ACHN (cell line): ENCODE measurements around the gene MYO7B.

Experiments
- DNase-seq: peaks from one replicate; pipeline ENCODE4 v3.0.0-alpha.2; 2015
- in situ Hi-C: cut with HindIII; loops from 2 replicates; pipeline ENCODE4 v1.10.0; 2017; ENCODE audit warnings: low sequenced_read_pairs, low pct_ligation_motif_present, low pct_unique_long_range_greater_than_20kb

Gene MYO7B

DNA sequence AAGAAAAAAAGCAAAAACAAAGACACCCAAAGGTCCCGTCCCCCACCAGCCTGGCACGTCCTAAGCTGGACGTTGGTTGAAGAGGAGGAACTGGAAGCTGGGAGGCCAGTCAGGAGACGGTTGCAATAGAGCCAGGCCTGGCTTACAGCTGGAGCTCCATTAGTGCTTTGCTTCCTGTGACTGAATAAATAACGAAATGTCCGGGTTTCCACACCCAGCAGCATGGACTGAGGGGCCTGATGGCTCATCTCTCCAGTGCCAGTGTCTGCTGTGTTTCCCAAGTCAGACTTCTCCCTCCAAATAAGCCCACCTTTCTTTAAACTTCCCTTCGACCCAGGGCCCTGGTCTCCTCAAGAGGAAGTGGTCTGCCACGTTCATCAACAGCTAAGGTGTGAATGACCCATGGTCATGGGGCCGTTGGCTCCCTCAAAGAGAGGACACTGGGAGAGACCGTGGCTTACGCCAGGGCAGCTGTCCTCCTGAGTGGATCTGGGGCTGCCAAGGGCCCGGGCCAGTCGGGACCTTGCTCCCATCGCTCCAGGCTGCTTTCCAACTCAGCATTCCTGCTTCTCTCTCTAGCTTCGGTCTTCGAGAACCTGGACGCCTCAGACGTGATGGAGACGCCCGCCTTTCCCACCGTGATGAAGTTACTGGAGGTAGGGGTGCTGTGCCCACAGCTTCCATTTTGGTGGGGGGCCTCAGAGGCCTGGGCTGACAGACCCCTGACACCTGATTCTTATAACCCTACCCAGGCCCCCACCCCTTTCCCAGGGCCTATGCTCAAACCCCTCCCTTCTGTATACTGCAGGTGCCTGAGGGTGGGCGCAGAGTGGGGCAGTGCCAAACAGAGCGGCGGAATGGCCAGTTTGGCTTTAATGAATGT is 44.9 kb downstream of the MYO7B start:
- in situ Hi-C loops: no loop called here
- no peak for DNase-seq

DNA sequence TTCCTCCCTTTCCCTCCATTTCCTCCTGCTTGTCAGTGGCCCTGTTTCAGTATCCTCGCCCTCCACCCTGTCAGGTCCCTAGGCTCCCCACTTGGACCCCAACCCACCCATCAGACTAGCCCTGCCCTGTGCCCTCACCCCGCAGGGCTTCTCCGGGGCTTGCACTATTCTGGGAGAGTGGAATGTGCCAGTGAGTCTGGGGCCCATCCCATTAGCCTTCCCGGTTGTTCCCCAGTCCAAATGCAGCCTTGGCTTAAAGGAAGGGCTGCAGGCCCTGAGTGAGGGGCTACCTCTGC is 45.5 kb downstream of the MYO7B start:
- in situ Hi-C loops: no loop called here
- DNase-seq: no peak

DNA sequence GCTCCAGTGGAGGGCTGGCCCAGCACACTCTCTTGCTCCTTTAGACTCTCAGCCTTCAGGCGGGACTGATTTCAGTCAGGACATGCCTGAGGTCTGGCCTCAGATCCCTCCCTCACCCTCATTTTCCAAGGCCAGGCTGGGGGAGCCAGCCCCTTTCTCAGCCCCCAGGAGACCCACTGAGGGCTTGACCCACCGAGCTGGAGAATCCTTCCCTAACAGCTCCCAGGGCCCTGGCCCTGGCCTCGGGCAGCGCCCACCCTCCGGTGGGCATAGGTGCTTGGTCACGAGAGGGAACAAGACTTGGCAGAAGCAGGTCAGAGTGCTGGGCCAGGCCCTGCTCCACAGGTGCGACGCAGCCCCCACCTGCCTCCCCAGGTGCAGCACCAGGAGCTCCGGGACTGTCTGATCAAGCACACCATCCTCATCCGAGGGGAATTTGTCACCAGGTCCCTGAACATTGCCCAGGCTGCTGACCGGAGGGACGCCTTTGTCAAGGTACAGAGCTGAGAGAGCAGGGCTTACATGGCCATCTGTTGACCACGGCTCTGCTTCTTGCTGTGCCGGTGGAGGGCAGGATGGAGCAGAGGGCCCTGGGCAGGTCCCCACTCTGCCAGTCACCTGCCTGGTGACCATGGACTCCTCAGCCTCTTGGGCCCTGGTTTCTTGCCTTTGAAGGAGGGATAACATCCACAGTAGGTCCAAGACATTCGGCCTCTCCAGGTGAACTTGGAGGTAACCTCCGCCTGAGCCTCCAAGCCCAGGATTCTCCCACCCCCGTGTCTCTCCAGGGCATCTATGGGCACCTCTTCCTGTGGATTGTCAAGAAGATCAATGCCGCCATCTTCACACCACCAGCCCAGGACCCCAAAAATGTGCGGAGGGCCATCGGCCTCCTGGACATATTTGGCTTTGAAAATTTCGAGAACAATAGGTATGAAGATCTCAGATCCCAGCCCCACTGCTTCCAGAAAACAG is 46.3 kb downstream of the MYO7B start:
- in situ Hi-C loops: no loop called here
- DNase-seq: no peak

DNA sequence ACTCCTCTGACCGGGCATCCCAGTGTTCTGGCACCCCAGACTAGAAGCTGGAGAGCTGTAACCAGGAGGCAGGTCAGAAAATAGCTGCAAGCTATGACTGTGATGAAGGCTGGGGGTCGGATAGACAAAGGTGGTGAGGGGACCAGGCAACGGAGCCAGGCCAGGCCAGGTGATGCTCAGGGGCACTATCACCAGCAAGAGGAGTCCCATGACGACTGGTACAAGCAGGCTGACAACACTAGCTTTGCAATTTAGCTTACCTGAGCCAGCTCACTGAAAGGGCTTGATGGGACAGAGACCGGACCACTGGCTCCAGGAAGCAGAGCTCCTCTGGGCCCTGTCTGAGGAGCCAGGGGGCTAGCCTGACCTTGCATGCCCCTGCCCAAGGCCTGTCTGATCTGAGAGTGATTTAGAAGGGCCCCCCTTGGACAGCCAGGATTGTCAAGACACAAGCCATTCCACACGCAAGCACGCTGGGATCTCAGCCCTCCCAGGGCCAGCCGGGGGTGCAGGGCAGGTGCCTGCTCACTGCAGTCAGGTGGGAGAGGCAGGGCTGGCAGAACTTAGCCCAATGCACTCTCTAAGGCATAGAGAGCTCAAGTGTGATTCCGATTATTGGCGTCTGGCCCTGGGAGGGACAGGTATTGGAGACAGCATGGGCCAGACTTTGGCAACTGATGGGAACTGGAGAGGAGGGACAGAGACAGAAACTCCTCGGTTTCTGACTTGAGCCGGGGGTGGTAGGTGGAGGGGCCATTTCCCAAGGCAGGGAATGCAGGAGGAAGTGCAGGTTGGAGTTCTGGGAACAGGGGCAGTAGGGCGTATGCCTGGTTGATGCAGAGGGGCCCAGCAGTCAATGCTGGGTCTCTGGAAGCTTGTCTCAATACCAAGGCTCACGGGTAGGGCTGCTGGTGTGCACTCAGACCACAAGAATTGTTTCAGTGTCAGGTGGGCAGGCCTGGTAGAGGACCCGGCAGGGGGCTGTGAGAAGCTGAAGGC is 47.7 kb downstream of the MYO7B start:
- in situ Hi-C loops: no loop called here
- DNase-seq: no peak

DNA sequence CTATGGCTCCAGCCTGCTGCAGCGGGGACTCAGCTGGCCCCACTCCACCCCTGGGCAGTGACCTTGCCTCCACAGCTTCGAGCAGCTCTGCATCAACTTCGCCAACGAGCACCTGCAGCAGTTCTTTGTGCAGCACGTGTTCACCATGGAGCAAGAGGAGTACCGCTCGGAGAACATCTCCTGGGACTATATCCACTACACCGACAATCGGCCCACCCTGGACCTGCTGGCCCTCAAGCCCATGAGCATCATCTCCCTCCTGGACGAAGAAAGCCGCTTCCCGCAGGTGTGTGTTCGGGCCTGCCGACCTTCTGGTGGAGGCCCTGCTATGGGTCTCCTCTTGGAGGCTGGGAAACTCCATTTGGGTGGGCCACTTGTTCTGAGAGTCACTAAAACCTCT is 48.6 kb downstream of the MYO7B start:
- in situ Hi-C loops: no loop called here
- DNase-seq: no peak

DNA sequence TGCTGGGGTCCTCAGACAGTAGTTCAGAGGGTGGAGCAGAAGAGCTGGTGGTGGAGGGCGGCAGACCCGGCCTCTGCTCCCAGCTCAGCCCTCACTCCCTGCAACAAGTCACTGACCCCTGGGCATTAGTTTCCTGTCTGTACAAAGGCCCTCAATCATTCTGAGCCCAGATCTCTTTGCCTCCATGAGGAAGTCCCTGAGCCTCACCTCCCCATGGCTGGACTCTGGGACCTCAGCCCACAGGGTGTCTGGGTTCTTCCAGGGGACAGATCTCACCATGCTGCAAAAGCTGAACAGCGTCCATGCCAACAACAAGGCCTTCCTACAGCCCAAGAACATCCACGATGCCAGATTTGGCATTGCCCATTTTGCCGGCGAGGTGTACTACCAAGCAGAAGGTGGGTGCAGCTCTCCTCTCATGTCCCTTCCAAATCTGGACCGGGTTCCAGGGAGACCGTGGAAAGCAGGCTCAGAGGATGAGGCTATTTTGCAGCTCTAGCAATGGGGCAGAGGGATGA is 49.1 kb downstream of the MYO7B start:
- DNase-seq: no peak
- in situ Hi-C loops: no loop called here

DNA sequence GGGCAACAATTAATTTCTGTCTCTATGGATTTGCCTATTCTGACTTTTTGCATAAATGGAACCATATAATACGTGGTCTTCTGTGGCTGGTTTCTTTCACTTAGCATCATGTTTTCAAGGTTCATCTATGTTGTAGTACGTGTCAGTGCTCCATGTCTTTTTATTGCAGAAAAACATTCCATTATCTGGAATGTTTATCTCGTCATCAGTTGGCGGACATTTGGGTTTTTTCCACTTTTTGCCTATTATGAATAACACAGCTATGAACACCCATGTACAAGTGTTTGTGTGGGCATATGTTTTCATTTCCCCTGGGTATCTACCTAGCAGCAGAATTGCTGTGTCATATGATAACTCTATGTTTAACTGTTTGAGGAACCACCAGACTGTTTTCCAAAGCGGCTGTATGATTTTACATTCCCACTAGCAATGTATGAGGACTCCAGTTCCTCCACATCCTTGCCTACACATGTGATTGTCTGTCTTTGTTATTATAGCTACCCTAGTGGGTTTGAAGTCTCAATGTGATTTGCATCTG is 49.9 kb downstream of the MYO7B start:
- in situ Hi-C loops: no loop called here
- DNase-seq: no peak

DNA sequence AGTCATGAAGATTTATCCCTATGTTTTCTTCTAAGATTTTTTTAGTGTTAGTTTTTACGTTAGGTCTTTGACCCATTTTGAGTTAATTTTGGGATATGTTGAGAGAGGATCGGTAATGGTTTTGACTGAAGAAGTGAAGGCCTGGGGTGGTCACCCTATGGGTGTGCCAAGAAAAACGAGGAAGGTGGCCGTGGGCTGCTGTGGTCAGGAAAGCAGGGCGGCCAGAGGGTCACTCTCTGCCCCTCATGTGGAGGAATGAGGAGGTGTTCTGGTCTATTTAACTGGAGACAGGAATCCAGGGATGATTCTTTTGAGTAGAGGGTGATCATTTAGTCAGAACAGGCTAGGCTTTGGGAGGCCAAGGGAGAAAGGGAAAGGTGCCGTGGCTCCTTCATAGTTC is 50.7 kb downstream of the MYO7B start:
- in situ Hi-C loops: no loop called here
- no peak for DNase-seq

DNA sequence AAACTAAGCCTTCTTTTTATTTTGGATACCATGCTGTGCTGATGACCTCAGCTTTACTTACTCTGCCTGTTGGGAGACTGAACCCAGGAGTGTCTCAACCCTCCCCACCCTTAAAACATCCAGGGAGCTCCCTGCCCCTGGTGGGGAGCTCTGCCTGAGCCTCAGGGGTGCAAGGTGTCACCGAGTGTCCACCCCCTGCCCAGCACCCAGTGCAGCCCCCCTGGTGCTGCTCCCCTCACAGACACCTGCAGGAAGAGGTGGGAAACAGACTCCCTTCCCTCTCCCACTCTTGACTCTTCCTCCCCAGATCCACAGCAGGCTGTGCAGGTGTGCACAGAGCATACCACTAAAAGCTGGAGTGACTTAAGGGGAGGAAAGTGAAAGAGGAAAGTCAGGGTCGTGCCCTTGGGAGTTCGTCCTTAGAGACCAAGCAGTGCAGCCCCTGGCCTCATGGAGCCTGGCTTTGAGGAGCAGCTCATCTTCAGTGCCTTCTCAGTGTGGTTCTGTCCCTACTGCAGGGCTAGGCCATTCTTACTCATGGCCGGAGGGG is 51.3 kb downstream of the MYO7B start:
- in situ Hi-C loops: no loop called here
- no peak for DNase-seq

DNA sequence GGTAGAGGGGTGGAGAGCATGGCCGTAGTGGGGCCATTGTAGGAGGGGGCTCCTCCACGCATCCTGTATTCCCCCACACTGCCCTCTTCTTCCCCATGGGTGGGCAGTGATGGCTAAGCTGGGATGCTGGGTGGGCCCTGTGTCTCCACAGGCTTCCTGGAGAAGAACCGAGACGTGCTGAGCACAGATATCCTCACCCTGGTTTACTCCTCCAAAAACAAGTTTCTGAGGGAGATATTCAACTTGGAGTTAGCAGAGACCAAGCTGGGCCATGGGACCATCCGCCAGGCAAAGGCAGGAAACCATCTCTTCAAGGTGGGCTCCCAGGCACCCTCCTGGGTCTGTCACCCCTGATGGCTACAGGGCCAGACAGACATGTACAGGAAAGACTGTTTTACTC is 52.8 kb downstream of the MYO7B start:
- no peak for DNase-seq
- in situ Hi-C loops: no loop called here

DNA sequence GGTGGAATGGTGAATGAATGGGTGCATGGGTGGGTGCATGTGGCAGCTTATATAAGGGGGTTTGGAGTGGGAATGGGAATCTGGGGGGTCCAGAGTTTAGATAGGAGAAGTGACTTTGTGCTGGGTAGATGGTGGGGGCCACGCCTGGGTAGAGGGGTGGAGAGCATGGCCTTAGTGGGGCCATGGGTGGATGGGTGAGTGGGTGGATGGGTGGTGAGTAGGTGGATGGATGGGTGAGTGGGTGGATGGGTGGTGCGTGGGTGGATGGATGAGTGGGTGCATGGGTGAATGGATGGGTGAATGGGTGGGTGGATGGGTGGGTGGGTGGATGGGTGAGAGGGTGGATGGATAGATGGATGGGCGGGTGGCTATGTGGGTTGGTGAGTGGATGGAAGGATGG is 53.9 kb downstream of the MYO7B start:
- in situ Hi-C loops: no loop called here
- DNase-seq: no peak

DNA sequence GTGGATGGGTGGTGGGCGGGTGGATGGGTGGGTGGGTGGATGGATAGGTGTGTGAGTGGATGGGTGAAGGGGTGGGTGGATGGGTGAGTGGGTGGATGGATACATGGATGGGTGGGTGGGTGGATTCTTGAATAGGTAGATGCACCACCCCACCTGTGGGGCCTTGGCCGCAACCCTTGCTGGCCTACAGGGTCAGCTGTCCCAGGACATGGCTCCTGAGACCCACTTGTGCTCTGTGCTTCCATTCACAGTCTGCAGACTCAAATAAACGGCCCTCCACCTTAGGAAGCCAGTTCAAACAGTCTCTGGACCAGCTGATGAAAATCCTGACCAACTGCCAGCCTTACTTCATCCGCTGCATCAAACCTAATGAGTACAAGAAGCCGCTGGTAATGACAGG is 54.4 kb downstream of the MYO7B start:
- DNase-seq: no peak
- in situ Hi-C loops: no loop called here

DNA sequence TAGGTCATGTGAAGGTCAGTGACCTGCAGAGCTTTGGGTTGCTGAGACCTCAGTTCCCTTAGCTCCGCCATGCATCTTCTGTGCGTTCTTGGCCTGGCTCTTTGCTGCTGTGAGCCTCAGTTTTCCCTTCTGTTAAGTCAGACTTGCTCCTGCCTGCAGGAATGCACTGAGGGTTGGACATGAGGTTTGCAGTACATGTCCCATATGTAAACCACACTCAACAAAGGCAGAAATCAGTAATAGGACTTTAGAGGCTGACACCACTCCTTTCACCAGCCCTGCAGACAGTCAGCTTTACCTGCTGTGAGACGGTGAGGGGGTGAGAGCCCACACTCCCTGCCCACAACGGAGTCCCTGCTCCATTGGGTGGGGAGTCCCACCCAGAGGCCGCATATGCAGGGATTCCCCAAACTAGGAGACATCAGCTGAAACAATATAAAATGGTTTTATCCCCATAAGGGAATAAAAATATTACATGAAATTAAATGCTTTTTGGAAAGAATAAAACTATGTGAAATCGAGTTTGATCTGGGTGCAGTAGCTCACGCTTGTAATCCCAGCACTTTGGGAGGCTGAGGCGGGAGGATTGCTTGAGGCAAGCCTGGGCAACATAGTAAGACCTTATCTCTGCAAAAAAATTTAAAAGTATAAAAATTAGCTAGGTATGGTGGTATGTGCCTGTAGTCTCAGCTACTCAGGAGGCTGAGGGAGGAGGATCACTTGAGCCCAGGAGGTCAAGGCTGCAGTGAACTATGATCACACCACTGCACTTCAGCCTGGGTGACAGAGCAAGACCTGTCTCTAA is 55.1 kb downstream of the MYO7B start:
- no peak for DNase-seq
- in situ Hi-C loops: no loop called here

DNA sequence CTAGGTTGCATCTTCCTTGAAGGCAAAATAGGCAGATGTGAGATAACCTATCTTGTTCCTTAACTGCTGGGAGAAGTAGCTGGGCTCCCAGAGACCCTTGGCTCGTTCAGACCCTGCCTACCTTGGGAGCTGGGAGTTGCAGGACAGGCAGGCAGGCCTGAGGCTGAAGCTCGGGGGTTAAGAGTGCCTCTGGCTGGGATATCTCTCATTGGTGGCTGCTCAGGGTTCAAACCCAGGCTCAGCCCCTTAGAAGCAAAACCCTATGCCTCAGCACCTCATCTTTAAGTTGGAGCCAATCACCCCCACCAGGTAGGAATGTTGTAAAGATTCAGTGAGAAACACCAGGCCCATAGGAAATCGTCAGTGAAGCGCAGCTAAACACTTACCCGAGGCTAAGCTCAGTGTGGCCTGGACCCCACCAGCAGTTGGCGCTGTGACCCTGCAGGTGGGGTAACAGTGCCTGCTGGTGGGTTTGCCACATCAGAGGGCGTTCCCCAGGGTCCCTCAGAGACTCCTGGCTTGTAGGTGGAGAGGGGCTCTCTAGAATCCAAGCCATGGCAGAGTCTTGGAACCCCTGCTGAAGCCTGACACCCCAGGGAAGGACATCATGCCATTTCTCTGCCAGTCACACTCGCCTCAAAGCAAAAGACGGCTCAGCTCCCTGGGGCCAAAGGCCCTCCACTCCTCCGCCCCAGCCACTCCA is 55.9 kb downstream of the MYO7B start:
- in situ Hi-C loops: no loop called here
- DNase-seq: peak; percentile 68

DNA sequence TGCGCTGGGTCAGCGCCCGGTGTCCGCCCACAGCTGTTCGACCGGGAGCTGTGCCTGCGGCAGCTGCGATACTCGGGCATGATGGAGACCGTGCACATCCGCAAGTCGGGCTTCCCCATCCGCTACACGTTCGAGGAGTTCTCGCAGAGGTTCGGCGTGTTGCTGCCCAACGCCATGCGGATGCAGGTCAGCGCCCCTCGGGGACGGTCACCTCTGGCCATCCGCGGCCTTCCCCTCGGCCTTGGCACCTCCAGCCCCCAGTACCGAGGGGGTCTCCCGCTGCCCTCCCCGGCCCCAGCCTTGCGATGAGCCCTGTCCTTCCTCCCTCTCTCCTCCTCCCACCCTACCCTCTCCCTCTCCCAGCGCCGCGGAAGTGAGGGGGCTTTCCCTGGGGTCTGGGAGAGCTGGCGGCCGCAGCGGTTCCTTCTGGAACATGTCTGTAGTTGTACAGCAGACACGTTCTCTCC is 57.3 kb downstream of the MYO7B start:
- in situ Hi-C loops: no loop called here
- DNase-seq: no peak

DNA sequence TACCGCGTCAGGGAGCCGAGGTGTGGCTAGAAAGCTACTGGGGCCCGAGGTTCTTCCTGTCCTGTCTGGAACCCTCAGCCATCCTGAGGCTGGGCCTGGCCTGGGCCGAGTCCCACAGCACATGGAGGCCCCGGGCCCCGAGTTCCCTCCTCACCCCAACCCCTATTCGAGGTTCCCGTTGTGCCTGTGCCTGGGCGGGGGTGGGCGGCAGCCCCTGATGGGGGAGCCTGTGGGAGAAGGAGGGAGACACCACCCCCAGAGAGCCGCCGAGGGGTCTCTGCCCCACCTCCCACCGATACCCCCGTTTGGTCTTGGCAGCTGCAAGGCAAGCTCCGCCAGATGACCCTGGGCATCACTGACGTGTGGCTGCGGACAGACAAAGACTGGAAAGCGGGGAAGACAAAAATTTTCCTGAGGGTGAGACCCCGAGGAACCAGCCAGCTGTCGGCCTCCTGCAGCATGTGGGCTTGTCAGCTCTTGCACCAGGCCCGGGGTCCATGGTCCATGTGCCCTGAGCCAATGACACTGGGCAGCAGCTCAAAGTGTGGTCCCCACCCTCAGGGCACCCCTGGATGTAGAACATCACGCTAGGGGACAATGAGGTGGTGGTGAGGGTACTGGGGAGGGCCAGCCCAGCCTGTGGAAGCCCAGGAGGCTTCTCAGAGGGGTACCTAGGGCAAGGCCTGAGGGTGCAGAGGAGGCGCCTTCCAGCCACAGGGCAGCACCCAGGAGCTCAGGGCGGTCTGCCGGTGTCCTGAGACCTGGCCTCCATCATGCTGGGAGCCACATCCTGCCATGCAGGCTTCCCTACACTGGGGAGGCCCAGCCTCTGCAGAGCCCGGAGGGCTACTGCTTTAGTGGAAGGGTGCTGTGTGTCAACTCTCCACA is 58.0 kb downstream of the MYO7B start:
- in situ Hi-C loops: no loop called here

More for the DNA sequence above, 58.0 kb downstream of the MYO7B start:
- DNase-seq: no peak
